Common myeloid progenitor, CD34-positive (primary cell): Measurements from ENCODE around the gene WDFY4.
A peak's percentile ranks its signal among the peaks of the same experiment; 100 is the strongest.

Experiments used
- CTCF ChIA-PET: fragments of 350-600 bp; sonication (Branson Sonifier 250); formaldehyde crosslinking; loops from one replicate; lab custom pipeline; 2021; ENCODE audit warnings: antibody characterized with exemption; lab: Charles Lee
- POLR2A ChIA-PET: fragments of 350-600 bp; sonication (Branson Sonifier 250); formaldehyde crosslinking; loops from one replicate; lab custom pipeline; 2021; ENCODE audit warnings: antibody characterized with exemption; lab: Charles Lee
- DNase-seq, 3 donors: peaks; one replicate each; pipeline versions ENCODE4 v3.0.0 to v3.0.0-alpha.2; 2013
- H3K27ac ChIP-seq, 2 experiments: 1 replicate in 1 of 2; 2 replicates in 1 of 2; pipeline ENCODE4 v1.7.0; 2013; ENCODE audit warnings: inconsistent platforms in 2 of 2, low read length in 2 of 2, mild to moderate bottlenecking in 2 of 2, low read depth in 1 of 2, moderate library complexity in 1 of 2; ENCODE audit not compliant: severe bottlenecking in 2 of 2, insufficient read depth in 1 of 2, poor library complexity in 1 of 2
- H3K27me3 ChIP-seq, 5 experiments: replicated peaks in 2 of 5; 1 replicate in 3 of 5; 2 replicates in 2 of 5; pipeline versions ENCODE4 v1.6.1 to v1.7.0; 2013; ENCODE audit warnings: low read length in 4 of 5, mild to moderate bottlenecking in 2 of 5, moderate library complexity in 2 of 5, inconsistent platforms in 1 of 5; ENCODE audit not compliant: insufficient read depth in 5 of 5, control insufficient read depth in 4 of 5
- H3K36me3 ChIP-seq, 4 experiments: 1 replicate in 2 of 4; 2 replicates in 2 of 4; pipeline versions ENCODE4 v1.6.1 to v1.7.0; 2013; ENCODE audit warnings: low read length in 3 of 4, control low read depth in 1 of 4, mild to moderate bottlenecking in 1 of 4; ENCODE audit not compliant: control insufficient read depth in 4 of 4, insufficient read depth in 4 of 4
- H3K4me1 ChIP-seq, 4 experiments: 1 replicate in 3 of 4; 2 replicates in 1 of 4; pipeline versions ENCODE4 v1.6.1 to v1.7.1; 2013; ENCODE audit warnings: low read length in 3 of 4, mild to moderate bottlenecking in 3 of 4, control low read depth in 1 of 4, inconsistent platforms in 1 of 4, moderate library complexity in 1 of 4; ENCODE audit not compliant: control insufficient read depth in 4 of 4, insufficient read depth in 4 of 4; ENCODE audit errors: control extremely low read depth in 1 of 4
- H3K4me3 ChIP-seq, 7 experiments: 1 replicate in 4 of 7; 2 replicates in 3 of 7; pipeline versions ENCODE4 v1.5.1 to v1.7.0; 2013; ENCODE audit warnings: mild to moderate bottlenecking in 7 of 7, low read length in 6 of 7, moderate library complexity in 6 of 7, inconsistent platforms in 2 of 7, low read depth in 2 of 7, control low read depth in 1 of 7; ENCODE audit not compliant: insufficient read depth in 4 of 7, control insufficient read depth in 1 of 7; ENCODE audit errors: extremely low read depth in 1 of 7
- H3K9me3 ChIP-seq, 5 experiments: 1 replicate in 4 of 5; 2 replicates in 1 of 5; pipeline versions ENCODE4 v1.6.1 to v1.7.1; 2013; ENCODE audit warnings: low read length in 4 of 5, mild to moderate bottlenecking in 2 of 5, inconsistent platforms in 1 of 5, low read depth in 1 of 5, moderate library complexity in 1 of 5; ENCODE audit not compliant: control insufficient read depth in 4 of 5, insufficient read depth in 2 of 5; ENCODE audit errors: control extremely low read depth in 1 of 5
- WGBS: methylation state at CpG from one replicate; pipeline ENCODE4 v1.1.5; 2013; ENCODE audit not compliant: insufficient coverage; 5-methylcytosine and 5-hydroxymethylcytosine counted together

The WDFY4 gene

DNA sequence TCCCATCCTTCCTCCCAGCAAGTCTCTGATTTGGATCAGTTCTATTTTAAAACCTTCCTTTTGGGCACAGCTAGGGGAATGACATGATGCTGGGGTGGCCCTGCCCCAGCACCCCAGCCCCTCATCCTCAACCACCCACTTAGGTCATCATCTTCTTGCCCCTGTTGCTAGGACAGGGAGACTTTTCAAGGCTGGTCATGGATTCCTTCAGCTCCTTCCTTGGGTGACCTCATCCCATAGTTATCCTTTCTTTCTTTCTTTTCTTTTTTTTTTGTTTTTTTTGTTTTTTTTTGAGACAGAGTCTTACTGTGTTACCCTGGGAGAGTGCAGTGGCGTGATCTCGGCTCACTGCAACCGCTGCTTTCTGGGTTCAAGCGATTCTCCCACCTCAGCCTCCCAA lies 127.2 kb downstream of the WDFY4 start:
- H3K36me3 ChIP-seq, result peaks cover 8 to 74% (median 43%) of the 10 kb centered on the region in 4 experiments
- H3K4me3 ChIP-seq, result no peak overlapping the region
- no peak overlapping the region for H3K27ac ChIP-seq
- H3K4me1 ChIP-seq, result peaks cover 0 to 10% (median 0%) of the 10 kb centered on the region in 4 experiments
- no peaks in the 10 kb centered on the region for H3K9me3 ChIP-seq
- 100% methylated on average over 1 of the region's 4 CpGs for WGBS
- ChIA-PET CTCF (interaction anchor here (0.6 to 1.9 kb wide), 2 partner anchors 9 to 30 kb away, joined by 3 to 6 read pairs; no protein-coding TSS in a partner anchor), POLR2A (no interaction called here)
- no peak for DNase-seq
- no peaks in the 10 kb centered on the region for H3K27me3 ChIP-seq

DNA sequence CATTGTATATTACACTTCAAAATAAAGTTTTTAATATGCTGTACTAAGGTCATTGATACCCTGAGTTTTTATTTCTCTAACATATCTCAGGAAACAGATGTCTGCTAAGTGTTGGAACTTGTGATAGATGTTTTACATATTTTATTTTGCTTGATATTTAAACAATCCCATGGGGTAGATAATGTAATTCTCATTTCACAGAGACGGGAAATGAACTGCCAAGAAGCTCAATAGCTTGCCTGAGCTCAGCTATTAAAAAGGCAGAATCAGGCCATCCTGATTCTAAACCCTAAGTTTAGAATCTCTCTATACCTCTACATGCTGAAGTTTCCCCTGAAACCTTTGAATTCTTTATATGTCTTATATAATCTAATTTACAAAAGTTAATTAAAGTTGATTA lies 128.6 kb downstream of the WDFY4 start:
- H3K4me3 ChIP-seq, result no peak overlapping the region
- WGBS, result no CpG with 5 or more reads among the region's 1 CpG
- H3K9me3 ChIP-seq, result no peaks in the 10 kb centered on the region
- POLR2A ChIA-PET, result no interaction called here
- DNase-seq, result peak in 1 of 3 donors; percentile 30
- peaks cover 0 to 10% (median 0%) of the 10 kb centered on the region in 4 experiments for H3K4me1 ChIP-seq
- H3K27me3 ChIP-seq, result no peaks in the 10 kb centered on the region
- peaks cover 9 to 74% (median 44%) of the 10 kb centered on the region in 4 experiments for H3K36me3 ChIP-seq
- no peak overlapping the region for H3K27ac ChIP-seq
- CTCF ChIA-PET, result no interaction called here

DNA sequence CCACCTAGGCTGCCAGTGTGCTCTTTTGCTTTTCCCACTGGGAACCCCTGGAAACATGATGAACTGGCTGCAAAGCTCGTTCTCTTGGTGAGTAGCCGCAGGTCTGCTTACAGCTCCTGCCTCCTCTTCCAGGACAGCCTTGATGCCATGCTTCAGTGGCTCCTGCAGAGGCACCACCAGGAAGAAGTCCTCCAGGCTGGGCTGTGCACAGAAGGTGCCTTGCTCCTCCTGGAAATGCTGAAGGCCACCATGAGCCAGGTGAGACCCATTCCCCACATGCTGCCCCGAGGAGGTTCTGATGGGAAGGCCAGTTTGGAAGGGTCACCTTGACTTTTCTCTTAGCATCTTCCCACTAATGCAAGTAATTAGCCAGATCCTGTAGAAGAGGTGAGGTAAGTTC lies 129.2 kb downstream of the WDFY4 start:
- ChIA-PET POLR2A (no interaction called here), CTCF (no interaction called here)
- no peak overlapping the region for H3K4me3 ChIP-seq
- H3K4me1 ChIP-seq, result peaks cover 0 to 10% (median 0%) of the 10 kb centered on the region in 4 experiments
- H3K9me3 ChIP-seq, result no peaks in the 10 kb centered on the region
- no peak for DNase-seq
- no peak overlapping the region for H3K27ac ChIP-seq
- WGBS, result 100% methylated on average over 3 of the region's 3 CpGs
- no peaks in the 10 kb centered on the region for H3K27me3 ChIP-seq
- peaks cover 9 to 74% (median 40%) of the 10 kb centered on the region in 4 experiments for H3K36me3 ChIP-seq

DNA sequence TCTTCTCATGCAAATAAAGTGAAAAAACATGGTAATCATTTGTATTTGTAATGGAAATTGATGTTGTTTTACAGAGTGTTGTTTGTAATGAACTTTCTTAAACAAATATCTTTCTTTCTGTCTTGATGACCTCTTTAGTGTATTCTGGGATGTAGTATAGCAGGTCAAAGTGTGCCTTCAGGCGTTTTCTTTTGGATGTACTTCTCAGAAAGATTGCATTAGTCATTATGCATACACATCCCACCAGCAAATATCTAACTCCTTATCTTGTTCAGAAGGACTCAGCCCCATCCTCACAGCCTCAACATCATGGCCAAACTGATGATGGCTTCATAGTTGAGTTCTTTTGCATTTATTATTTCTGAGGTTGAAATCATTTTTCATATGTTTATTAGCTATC lies 130.3 kb downstream of the WDFY4 start:
- Histone ChIP-seq H3K4me1 (peaks cover 0 to 10% (median 0%) of the 10 kb centered on the region in 4 experiments), H3K27ac (no peak overlapping the region), H3K27me3 (no peaks in the 10 kb centered on the region), H3K36me3 (peaks cover 9 to 74% (median 32%) of the 10 kb centered on the region in 4 experiments), H3K4me3 (no peak overlapping the region), H3K9me3 (no peaks in the 10 kb centered on the region)
- ChIA-PET CTCF (no interaction called here), POLR2A (no interaction called here)
- WGBS, result no CpG with 5 or more reads among the region's 1 CpG
- no peak for DNase-seq

DNA sequence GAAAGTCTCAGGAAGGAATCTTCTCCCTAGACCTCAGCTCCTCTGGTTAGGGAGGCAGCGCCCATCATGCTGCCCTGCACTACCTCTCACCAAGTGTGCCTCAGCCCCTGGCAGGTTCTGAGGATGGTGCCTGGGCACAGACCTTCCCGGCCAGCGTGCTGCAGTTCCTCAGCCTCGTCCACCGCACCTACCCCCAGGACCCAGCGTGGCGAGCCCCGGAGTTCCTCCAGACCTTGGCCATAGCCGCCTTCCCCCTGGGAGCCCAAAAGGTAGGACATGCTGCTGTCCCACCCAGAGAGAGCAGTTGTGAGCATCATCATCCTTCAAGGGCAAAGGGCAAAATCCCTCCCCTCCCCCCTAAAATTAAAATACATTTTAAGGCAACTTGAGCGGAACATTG lies 132.5 kb downstream of the WDFY4 start:
- H3K27ac ChIP-seq, result no peak overlapping the region
- peaks cover 5 to 76% (median 31%) of the 10 kb centered on the region in 4 experiments for H3K36me3 ChIP-seq
- WGBS, result 87% methylated on average over 10 of the region's 10 CpGs
- H3K4me3 ChIP-seq, result no peak overlapping the region
- CTCF ChIA-PET, result no interaction called here
- DNase-seq, result no peak
- POLR2A ChIA-PET, result no interaction called here
- H3K9me3 ChIP-seq, result no peaks in the 10 kb centered on the region
- H3K4me1 ChIP-seq, result peaks cover 0 to 10% (median 3%) of the 10 kb centered on the region in 4 experiments
- no peaks in the 10 kb centered on the region for H3K27me3 ChIP-seq

DNA sequence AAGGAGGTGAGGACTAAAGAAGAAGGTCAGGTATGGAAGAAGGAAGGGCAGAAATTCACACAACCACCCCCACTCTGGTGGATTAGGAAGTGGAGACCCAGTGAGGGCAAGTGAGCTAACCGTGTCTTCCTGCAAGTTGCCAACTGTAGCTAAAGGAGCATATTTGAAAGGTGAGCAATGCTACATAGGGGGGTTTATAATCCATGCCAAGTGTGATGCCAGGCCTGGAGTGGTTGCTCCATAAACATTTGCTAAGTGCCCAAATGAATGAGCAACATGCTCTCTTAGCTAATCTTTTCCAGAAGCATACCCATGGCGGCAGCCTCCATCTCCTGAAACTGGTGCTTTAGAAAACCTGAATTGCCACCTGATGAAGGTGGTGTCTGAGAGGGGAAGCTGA lies 133.4 kb downstream of the WDFY4 start:
- Histone ChIP-seq H3K9me3 (no peaks in the 10 kb centered on the region), H3K36me3 (peaks cover 6 to 78% (median 34%) of the 10 kb centered on the region in 4 experiments), H3K4me1 (peaks cover 0 to 10% (median 3%) of the 10 kb centered on the region in 4 experiments), H3K27ac (no peak overlapping the region), H3K27me3 (no peaks in the 10 kb centered on the region), H3K4me3 (no peak overlapping the region)
- DNase-seq, result no peak
- ChIA-PET POLR2A (no interaction called here), CTCF (no interaction called here)
- WGBS, result 100% methylated on average over 2 of the region's 2 CpGs

DNA sequence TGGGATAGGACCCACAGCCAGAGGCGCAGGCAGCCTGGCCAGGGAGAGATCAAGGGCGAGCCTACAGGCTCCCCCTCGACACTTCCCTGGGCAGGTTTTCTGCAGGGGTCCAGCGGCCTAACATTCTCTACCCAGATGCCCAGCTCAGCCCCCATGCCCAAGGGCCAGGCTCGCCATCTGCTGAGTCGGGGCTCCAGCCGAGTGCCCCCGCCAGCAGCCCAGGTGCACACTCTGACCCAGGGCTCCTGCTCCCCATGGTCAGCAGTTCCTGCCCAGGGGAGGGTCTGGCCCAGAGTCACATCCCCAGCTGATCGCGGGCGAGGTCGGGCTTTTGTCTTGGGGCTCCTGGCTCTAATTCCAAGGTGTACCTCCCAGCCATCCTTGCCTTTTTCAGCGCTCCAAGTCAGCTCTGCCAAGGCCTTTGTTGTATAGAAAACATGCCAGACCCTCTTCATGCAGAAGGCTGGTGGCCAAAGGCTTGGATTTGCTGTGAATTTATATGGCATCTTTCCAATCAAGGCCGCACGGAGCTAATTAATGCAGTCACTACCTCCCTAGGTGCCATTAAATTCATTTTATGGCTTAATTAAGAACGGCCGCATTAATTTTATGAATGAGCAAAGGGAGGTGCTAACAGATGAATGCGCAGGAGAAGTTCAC lies 134.3 kb downstream of the WDFY4 start:
- peaks cover 10 to 79% (median 33%) of the 10 kb centered on the region in 4 experiments for H3K36me3 ChIP-seq
- no peak overlapping the region for H3K4me3 ChIP-seq
- peaks cover 0 to 6% (median 1%) of the 10 kb centered on the region in 4 experiments for H3K4me1 ChIP-seq
- CTCF ChIA-PET, result no interaction called here
- over 99% methylated on average over 14 of the region's 18 CpGs for WGBS
- no peak for DNase-seq
- no peak overlapping the region for H3K27ac ChIP-seq
- H3K27me3 ChIP-seq, result no peaks in the 10 kb centered on the region
- POLR2A ChIA-PET, result no interaction called here
- no peaks in the 10 kb centered on the region for H3K9me3 ChIP-seq
